Stomach (tissue), 4 donors: ENCODE results near the gene SCAF4.

ENCODE experiments used
- POLR2A ChIP-seq, 4 donors: fragments of 450-650 bp; IDR thresholded peaks; one replicate each; pipeline ENCODE4 v1.6.1; 2016; ENCODE audit warnings: antibody characterized with exemption in 4 of 4, control low read depth in 2 of 4, mild to moderate bottlenecking in 1 of 4, moderate library complexity in 1 of 4
- TF ChIP-seq, protein P1 (sequence below), 7 experiments: fragments of 450-650 bp in 4 of 7; fragments of 200-600 bp in 3 of 7; sonication (generic) in 3 of 7; IDR thresholded peaks; one replicate each; pipeline ENCODE4 v1.5.1; 2016 to 2019; ENCODE audit warnings: antibody characterized with exemption in 7 of 7, control low read depth in 2 of 7, mild to moderate bottlenecking in 1 of 7

GRCh38 chr21:31659536-31660258 is 72.2 kb downstream of the SCAF4 start, which contains the start of gene SOD1:
- TF ChIP-seq, protein P1, sequence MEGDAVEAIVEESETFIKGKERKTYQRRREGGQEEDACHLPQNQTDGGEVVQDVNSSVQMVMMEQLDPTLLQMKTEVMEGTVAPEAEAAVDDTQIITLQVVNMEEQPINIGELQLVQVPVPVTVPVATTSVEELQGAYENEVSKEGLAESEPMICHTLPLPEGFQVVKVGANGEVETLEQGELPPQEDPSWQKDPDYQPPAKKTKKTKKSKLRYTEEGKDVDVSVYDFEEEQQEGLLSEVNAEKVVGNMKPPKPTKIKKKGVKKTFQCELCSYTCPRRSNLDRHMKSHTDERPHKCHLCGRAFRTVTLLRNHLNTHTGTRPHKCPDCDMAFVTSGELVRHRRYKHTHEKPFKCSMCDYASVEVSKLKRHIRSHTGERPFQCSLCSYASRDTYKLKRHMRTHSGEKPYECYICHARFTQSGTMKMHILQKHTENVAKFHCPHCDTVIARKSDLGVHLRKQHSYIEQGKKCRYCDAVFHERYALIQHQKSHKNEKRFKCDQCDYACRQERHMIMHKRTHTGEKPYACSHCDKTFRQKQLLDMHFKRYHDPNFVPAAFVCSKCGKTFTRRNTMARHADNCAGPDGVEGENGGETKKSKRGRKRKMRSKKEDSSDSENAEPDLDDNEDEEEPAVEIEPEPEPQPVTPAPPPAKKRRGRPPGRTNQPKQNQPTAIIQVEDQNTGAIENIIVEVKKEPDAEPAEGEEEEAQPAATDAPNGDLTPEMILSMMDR (IDR thresholded peaks at IDR 0.05) = peak in 2 of 7 experiments; percentile 19 to 54
- peak in 1 of 4 donors; percentile 55 for TF ChIP-seq POLR2A (IDR thresholded peaks at IDR 0.05)
